ENCODE results near the gene KIF26A.
"Not testable (repeated sequence)": the region's sequence is repeated elsewhere in the genome, so short reads cannot be mapped to it uniquely, and the experiment has no call there.

The KIF26A gene

DNA sequence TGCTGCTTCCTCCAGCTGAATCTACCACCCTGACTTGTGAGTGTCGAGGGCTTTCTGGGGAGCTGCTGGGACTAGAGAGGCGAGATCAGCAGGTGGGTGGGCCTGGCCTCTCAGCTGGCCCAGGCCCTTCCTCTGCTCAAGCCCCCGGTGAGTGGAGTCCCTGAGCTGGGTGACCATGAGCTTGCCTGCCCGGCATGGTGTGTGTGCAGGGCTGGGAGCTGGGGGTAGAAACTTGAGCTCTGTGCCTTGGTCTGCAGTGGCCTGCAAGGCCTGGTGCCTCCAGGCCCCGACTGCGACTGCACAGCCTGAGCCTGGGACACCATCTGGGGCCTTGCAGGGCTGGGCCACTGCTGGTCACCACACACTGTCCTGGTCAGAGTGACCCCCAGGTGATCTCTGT, 67.4 kb downstream of the KIF26A start:
- Histone ChIP-seq H4K20me1 (ENCODE audit: insufficient read depth, low read length) (no peaks in the 10 kb centered on the region), H3K4me3 (ENCODE audit: low read length) (no peak overlapping the region), H3K9ac (ENCODE audit: low read length) (no peak overlapping the region), H3K79me2 (ENCODE audit: low read length) (no peaks in the 10 kb centered on the region), H3K27ac (ENCODE audit: low read length) (no peak overlapping the region), H3K4me2 (ENCODE audit: low read length) (no peak overlapping the region), H3K27me3 (ENCODE audit: low read depth, low read length) (no peaks in the 10 kb centered on the region), H3K9me3 (ENCODE audit: insufficient read depth, low read length) (no peaks in the 10 kb centered on the region), H3K36me3 (replicated peaks; ENCODE audit: low read depth, low read length) (no peaks in the 10 kb centered on the region), H3K4me1 (ENCODE audit: low read length) (no peaks in the 10 kb centered on the region), H2AFZ (ENCODE audit: low read depth, low read length) (no peak overlapping the region)
- TF ChIP-seq CTCF (IDR thresholded peaks at IDR 0.05; ENCODE audit: low read depth, low read length) (no peak), EZH2phosphoT487 (IDR thresholded peaks at IDR 0.05; ENCODE audit: low read depth) (no peak)

DNA sequence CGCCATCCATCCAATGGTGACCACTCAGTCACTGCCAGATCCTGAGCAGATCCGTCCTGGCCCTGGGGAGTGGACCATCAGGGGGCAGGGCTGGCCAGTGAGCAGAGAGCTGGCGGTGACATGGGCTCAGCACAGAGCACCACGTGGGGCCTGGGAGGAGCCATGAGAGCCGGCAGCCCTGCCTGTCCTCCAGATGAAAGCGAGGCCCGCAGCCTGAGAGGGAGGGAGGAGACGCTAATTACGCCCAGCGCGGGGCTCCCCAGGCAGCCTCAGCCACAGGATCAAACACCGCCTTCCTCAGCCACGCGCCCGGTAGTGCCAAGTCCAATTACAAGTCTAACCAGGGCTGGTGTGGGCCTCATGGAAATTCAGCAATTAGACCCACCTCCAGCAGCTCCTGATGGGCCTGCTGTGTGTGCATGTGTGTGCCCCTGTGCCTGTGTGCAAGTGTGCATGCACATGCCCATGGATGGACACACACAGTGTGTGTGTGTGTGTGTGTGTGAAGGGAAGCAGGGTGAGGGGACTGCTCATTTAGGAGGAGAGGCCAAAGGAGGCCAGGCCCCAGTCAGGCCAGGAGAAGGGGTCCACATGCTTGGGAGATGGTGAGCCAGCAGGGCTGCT, 68.0 kb downstream of the KIF26A start:
- Histone ChIP-seq H3K9me3 (ENCODE audit: insufficient read depth, low read length) (no peaks in the 10 kb centered on the region), H4K20me1 (ENCODE audit: insufficient read depth, low read length) (no peaks in the 10 kb centered on the region), H3K27ac (ENCODE audit: low read length) (no peak overlapping the region), H3K27me3 (ENCODE audit: low read depth, low read length) (no peaks in the 10 kb centered on the region), H2AFZ (ENCODE audit: low read depth, low read length) (no peak overlapping the region), H3K4me1 (ENCODE audit: low read length) (no peaks in the 10 kb centered on the region), H3K4me2 (ENCODE audit: low read length) (no peak overlapping the region), H3K9ac (ENCODE audit: low read length) (no peak overlapping the region), H3K36me3 (replicated peaks; ENCODE audit: low read depth, low read length) (no peaks in the 10 kb centered on the region), H3K79me2 (ENCODE audit: low read length) (no peaks in the 10 kb centered on the region), H3K4me3 (ENCODE audit: low read length) (no peak overlapping the region)
- TF ChIP-seq CTCF (IDR thresholded peaks at IDR 0.05; ENCODE audit: low read depth, low read length): no peak
- no peak for TF ChIP-seq EZH2phosphoT487 (IDR thresholded peaks at IDR 0.05; ENCODE audit: low read depth)

DNA sequence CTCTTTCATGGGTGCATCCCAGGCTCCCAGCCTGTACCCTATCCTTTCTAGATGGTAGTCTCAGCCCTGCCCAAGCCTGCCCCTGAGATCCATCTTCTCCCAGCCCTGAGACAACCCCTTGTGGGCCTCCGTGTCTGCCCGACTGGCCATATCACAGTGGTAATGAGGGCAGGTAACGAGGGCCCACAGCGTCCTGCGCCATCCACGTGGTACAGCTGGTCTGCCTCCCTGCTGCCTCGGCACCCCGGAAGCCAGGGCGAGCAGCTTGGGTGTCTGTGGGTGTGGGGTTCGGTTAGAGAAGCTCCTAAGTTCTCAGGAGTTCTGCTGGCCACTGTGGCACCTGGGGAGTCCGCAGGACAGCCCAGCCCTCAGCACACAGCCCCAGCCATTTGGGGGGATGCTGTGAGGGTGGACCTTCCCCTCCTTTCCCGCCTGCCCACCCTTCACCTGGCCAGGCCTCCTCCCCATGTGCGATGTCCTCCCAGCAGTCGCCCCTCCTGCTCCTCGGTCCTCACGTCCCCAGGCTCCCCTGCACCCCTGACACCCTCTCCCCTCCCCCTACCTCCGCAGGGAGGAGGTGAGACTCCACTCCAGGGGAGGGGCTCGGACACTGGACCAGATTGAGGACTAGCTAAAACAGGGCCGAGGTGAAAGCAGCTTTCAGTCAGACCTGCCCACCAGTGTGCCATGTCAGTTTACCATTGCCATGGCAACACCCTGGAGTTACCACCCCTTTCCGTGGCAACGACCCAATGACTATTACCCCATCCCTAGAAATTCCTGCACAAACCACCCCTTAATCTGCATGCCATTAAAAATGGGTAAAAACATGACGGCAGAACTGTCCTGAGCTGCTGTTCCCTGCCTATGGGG, 69.0 kb downstream of the KIF26A start:
- Histone ChIP-seq H3K79me2 (ENCODE audit: low read length) (no peaks in the 10 kb centered on the region), H3K9me3 (ENCODE audit: insufficient read depth, low read length) (no peaks in the 10 kb centered on the region), H3K4me1 (ENCODE audit: low read length) (no peaks in the 10 kb centered on the region), H4K20me1 (ENCODE audit: insufficient read depth, low read length) (no peaks in the 10 kb centered on the region), H3K4me3 (ENCODE audit: low read length) (no peak overlapping the region), H3K9ac (ENCODE audit: low read length) (no peak overlapping the region), H3K27ac (ENCODE audit: low read length) (no peak overlapping the region), H3K27me3 (ENCODE audit: low read depth, low read length) (no peaks in the 10 kb centered on the region), H3K36me3 (replicated peaks; ENCODE audit: low read depth, low read length) (no peaks in the 10 kb centered on the region), H3K4me2 (ENCODE audit: low read length) (no peak overlapping the region), H2AFZ (ENCODE audit: low read depth, low read length) (no peak overlapping the region)
- TF ChIP-seq EZH2phosphoT487 (IDR thresholded peaks at IDR 0.05; ENCODE audit: low read depth): no peak
- TF ChIP-seq CTCF (IDR thresholded peaks at IDR 0.05; ENCODE audit: low read depth, low read length): no peak

DNA sequence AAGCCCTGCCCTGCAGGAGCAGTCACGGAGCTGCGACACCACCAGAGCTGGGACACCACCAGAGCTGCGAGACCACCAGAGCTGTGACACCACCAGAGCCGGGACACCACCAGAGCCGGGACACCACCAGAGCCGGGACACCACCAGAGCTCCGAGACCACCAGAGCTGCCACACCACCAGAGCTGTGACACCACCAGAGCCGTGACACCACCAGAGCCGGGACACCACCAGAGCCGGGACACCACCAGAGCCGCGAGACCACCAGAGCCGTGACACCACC, 69.6 kb downstream of the KIF26A start:
- not testable (repeated sequence) for H3K9ac ChIP-seq (ENCODE audit: low read length); H3K9me3 ChIP-seq (ENCODE audit: insufficient read depth, low read length)

GRCh38 chr14:104208331-104208730, 69.9 kb downstream of the KIF26A start:
- not testable (repeated sequence) for H3K9me3 ChIP-seq (ENCODE audit: insufficient read depth, low read length); H4K20me1 ChIP-seq (ENCODE audit: insufficient read depth, low read length); H3K4me3 ChIP-seq (ENCODE audit: low read length); H3K27me3 ChIP-seq (ENCODE audit: low read depth, low read length); H2AFZ ChIP-seq (ENCODE audit: low read depth, low read length); H3K27ac ChIP-seq (ENCODE audit: low read length); H3K4me2 ChIP-seq (ENCODE audit: low read length); H3K4me1 ChIP-seq (ENCODE audit: low read length); H3K9ac ChIP-seq (ENCODE audit: low read length); H3K36me3 ChIP-seq (replicated peaks; ENCODE audit: low read depth, low read length); H3K79me2 ChIP-seq (ENCODE audit: low read length)

More for the DNA sequence above, 69.6 kb downstream of the KIF26A start:
- not testable (repeated sequence) for H3K4me3 ChIP-seq (ENCODE audit: low read length); H2AFZ ChIP-seq (ENCODE audit: low read depth, low read length); H3K27ac ChIP-seq (ENCODE audit: low read length); H3K36me3 ChIP-seq (replicated peaks; ENCODE audit: low read depth, low read length); H3K27me3 ChIP-seq (ENCODE audit: low read depth, low read length); H3K79me2 ChIP-seq (ENCODE audit: low read length); H3K4me1 ChIP-seq (ENCODE audit: low read length); H4K20me1 ChIP-seq (ENCODE audit: insufficient read depth, low read length); H3K4me2 ChIP-seq (ENCODE audit: low read length)

GRCh38 chr14:104209071-104209470, 70.7 kb downstream of the KIF26A start:
- H2AFZ ChIP-seq (ENCODE audit: low read depth, low read length); H3K27me3 ChIP-seq (ENCODE audit: low read depth, low read length); H3K9ac ChIP-seq (ENCODE audit: low read length); H4K20me1 ChIP-seq (ENCODE audit: insufficient read depth, low read length); H3K27ac ChIP-seq (ENCODE audit: low read length); H3K79me2 ChIP-seq (ENCODE audit: low read length); H3K36me3 ChIP-seq (replicated peaks; ENCODE audit: low read depth, low read length); H3K4me2 ChIP-seq (ENCODE audit: low read length); H3K9me3 ChIP-seq (ENCODE audit: insufficient read depth, low read length); H3K4me3 ChIP-seq (ENCODE audit: low read length); H3K4me1 ChIP-seq (ENCODE audit: low read length): not testable (repeated sequence)

Measured in OCI-LY3 (cell line).